Suprapubic skin (tissue), 4 donors: ENCODE measurements around the gene ARMH3.

ENCODE experiments used
- EP300 ChIP-seq: sonication (generic); formaldehyde crosslinking; IDR thresholded peaks from one replicate; pipeline ENCODE4 v1.6.1; 2017; ENCODE audit warnings: antibody characterized with exemption
- POLR2A ChIP-seq, 2 donors: fragments of 450-650 bp; IDR thresholded peaks; one replicate each; pipeline ENCODE4 v1.6.1; 2017; ENCODE audit warnings: antibody characterized with exemption in 2 of 2, mild to moderate bottlenecking in 2 of 2, moderate library complexity in 2 of 2
- POLR2AphosphoS5 ChIP-seq, 3 donors: sonication (generic); formaldehyde crosslinking; IDR thresholded peaks; one replicate each; pipeline ENCODE4 v1.6.1; 2017; ENCODE audit warnings: antibody characterized with exemption in 3 of 3
- TF ChIP-seq, protein P1 (sequence below), 2 donors: fragments of 200-600 bp in 1 of 2; fragments of 450-650 bp in 1 of 2; sonication (generic) in 1 of 2; IDR thresholded peaks; one replicate each; pipeline ENCODE4 v1.5.1; 2016 to 2019; ENCODE audit warnings: antibody characterized with exemption in 2 of 2, mild to moderate bottlenecking in 1 of 2, moderate library complexity in 1 of 2

DNA sequence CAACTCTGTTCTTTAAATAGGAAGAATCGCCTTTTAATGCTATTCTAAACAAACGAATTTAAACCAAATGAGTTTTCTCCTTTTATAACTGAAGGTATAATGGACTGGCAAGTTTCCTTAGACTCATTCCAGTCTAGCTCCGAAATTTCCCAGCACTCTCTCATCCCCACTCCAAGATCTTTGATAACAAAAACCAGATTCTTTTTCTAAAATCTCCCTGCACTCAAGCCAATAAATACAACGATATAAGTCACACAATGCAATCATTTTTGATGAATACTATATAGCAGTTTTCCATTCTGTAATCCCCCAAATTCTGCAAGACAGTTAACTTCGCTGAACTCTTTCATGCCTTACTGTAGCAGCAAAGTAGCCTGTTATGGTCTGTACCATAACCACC is 239.6 kb downstream of the ARMH3 start:
- no peak for TF ChIP-seq POLR2A (IDR thresholded peaks at IDR 0.05)
- TF ChIP-seq POLR2AphosphoS5 (IDR thresholded peaks at IDR 0.05), result no peak
- TF ChIP-seq, protein P1, sequence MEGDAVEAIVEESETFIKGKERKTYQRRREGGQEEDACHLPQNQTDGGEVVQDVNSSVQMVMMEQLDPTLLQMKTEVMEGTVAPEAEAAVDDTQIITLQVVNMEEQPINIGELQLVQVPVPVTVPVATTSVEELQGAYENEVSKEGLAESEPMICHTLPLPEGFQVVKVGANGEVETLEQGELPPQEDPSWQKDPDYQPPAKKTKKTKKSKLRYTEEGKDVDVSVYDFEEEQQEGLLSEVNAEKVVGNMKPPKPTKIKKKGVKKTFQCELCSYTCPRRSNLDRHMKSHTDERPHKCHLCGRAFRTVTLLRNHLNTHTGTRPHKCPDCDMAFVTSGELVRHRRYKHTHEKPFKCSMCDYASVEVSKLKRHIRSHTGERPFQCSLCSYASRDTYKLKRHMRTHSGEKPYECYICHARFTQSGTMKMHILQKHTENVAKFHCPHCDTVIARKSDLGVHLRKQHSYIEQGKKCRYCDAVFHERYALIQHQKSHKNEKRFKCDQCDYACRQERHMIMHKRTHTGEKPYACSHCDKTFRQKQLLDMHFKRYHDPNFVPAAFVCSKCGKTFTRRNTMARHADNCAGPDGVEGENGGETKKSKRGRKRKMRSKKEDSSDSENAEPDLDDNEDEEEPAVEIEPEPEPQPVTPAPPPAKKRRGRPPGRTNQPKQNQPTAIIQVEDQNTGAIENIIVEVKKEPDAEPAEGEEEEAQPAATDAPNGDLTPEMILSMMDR (IDR thresholded peaks at IDR 0.05), result no peak
- no peak for TF ChIP-seq EP300
